GM12872 (cell line): ENCODE measurements around the gene USP46.

Experiments
- CTCF ChIP-seq: IDR thresholded peaks from 3 replicates; pipeline ENCODE4 v1.5.1; 2011; ENCODE audit warnings: low read depth, mild to moderate bottlenecking, low read length, moderate library complexity; ENCODE audit not compliant: insufficient read depth

USP46 gene, protein sequence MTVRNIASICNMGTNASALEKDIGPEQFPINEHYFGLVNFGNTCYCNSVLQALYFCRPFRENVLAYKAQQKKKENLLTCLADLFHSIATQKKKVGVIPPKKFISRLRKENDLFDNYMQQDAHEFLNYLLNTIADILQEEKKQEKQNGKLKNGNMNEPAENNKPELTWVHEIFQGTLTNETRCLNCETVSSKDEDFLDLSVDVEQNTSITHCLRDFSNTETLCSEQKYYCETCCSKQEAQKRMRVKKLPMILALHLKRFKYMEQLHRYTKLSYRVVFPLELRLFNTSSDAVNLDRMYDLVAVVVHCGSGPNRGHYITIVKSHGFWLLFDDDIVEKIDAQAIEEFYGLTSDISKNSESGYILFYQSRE

GRCh38 chr4:52659001-52659721 is at the start of gene USP46:
Gene USP46, minus strand, starts transcription at chr4:52659301. Its CDS starts 151 bp downstream, at chr4:52659150.
- TF ChIP-seq CTCF, result no peak

DNA sequence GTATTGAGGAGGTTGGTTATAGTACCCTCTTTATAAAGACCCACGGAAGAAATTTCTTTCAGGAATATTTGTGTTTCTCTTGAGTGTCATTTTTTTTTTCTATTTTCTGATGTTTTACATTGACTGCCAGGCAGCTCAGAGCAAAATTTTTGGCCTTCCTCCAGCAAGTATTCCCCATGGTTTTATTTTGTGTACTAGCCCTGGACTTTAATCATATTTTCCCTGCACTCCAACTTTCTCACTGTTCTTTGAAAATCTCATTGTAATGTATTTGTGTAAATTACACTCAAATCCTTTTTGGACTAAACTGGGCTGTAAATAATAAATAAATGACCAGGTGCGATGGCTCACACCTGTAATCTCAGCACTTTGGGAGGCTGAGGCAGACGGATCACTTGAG is 45.6 kb upstream of the USP46 start:
- no peak for TF ChIP-seq CTCF

DNA sequence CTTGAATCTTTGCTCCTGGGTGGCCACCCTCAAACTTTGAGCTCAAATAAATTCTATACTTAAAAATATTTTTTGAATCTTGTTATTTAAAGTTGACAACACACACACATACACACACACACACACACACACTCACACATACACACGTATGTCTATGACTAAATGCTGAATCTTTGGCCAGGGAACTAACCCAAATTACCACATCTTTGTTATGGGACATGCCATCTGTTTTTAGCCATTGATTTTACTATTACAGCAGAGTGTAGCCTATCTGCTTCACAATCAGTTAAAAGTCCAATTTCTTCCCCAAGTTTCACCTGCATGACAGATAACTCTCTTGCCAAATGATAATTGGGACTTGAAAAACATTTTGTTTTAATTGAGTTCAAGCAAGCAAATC is 45.0 kb upstream of the USP46 start:
- no peak for TF ChIP-seq CTCF

DNA sequence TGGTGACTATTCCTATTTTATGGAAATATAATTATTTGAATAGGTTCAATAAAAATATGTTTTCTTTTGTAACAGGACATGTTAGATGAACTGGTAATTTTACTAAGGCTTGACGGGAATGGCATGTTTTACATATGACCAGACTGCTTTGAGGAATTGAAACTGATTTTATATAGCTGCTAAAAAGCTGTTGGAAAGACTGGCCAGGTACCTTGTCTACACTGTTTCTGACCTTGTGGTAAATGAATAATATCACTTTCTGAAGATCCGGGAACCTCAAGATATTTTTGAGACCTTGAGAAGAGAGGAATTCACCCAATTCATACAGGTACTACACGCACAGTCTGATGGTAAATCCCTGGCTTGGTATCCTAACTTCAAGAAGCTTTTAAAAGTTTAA is 42.1 kb upstream of the USP46 start:
- TF ChIP-seq CTCF, result no peak

GRCh38 chr4:52694936-52695335 is 35.8 kb upstream of the USP46 start:
- TF ChIP-seq CTCF, result no peak

DNA sequence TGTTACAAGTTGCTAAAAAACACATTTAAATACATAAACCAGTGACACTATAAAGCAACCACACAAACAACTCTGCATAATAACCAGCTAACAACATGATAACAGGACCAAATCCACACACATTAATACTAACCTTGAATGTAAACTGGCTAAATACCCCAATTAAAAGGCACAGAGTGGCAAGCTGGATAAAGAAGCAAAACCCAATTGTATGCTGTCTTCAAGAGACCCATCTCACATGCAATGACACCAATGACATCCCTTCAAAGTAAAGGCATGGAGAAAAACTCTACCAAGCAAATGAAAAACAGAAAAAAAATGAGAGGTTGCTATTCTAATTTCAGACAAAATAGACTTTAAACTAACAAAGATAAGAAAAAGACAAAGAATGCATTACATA is 34.4 kb upstream of the USP46 start:
- no peak for TF ChIP-seq CTCF

DNA sequence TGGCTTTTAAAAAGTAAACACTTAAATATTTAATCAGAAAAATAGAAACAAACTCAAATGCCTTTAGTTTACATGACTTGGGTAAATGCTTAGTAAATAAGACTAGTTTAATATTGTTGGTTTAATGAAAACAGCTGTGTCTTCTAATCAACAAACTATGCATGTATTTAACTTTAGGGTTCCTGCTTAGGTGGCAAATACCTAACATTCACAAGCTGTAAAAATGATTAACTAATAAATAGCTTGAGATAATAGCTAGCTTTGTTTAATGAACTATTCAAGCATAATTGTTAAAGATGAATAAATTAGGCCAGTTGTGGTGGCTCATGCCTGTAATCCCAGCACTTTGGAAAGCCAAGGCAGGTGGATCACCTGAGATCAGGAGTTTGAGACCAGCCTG is 30.0 kb upstream of the USP46 start:
- TF ChIP-seq CTCF, result no peak
